Motor neuron (in vitro differentiated cells): ENCODE results near the gene ARHGEF37. TPM values are rescaled to one million over a fixed set of nuclear protein-coding genes. Genes with fewer than 3 reads are reported as not detected.
"Not testable (repeated sequence)": the region's sequence is repeated elsewhere in the genome, so short reads cannot be mapped to it uniquely, and the experiment has no call there.

ENCODE experiments used
- ATAC-seq, 8 experiments: fragments of 200-7000 bp; cut with Tn5 transposase; replicated peaks in 6 of 8; 2 replicates each; pipeline ENCODE4 v1.8.0; 2021; ENCODE audit warnings: mild to moderate bottlenecking in 8 of 8, moderate library complexity in 8 of 8
- H3K27ac ChIP-seq, 2 donors: fragments of 250-450 bp; sonication (Bioruptor Pico); 2 replicates each; pipeline ENCODE4 v1.9.0; 2021; ENCODE audit warnings: antibody characterized with exemption in 2 of 2, mild to moderate bottlenecking in 2 of 2, moderate library complexity in 1 of 2
- H3K4me1 ChIP-seq, 2 donors: fragments of 250-450 bp; sonication (Bioruptor Pico); replicated peaks in 1 of 2; 2 replicates each; pipeline ENCODE4 v1.6.1; 2021; ENCODE audit warnings: antibody characterized with exemption in 2 of 2, mild to moderate bottlenecking in 2 of 2, moderate library complexity in 1 of 2
- H3K4me3 ChIP-seq, 5 donors: fragments of 250-450 bp; sonication (Bioruptor Pico); 2 replicates each; pipeline ENCODE4 v1.9.0; 2021; ENCODE audit warnings: antibody characterized with exemption in 5 of 5, mild to moderate bottlenecking in 5 of 5, moderate library complexity in 4 of 5
- WGBS, 10 experiments: fragments of 450-650 bp; shearing (Covaris generic); methylation state at CpG; one replicate each; pipeline ENCODE4 v1.0.0; 2022; 5-methylcytosine and 5-hydroxymethylcytosine counted together
- in situ Hi-C, 9 experiments: fragments of 400-800 bp; cut with MboI; loops; one replicate each; pipeline ENCODE4 v1.15.0; 2021; ENCODE audit warnings: low sequenced_read_pairs in 9 of 9, low pct_unique_long_range_greater_than_20kb in 2 of 9; ENCODE audit not compliant: unreplicated experiment in 9 of 9
- total RNA-seq, 8 experiments: library from RNA; unstranded; fragments of 300-600 nt; gene quantifications; 2 replicates each; pipeline versions ENCODE4 v1.2.3 to v1.2.4, GENCODE V29; 2022

ARHGEF37 gene
- total RNA-seq, 8 experiments from 2014 or later, result 0.42 to 11.5 (median 1.4) TPM

GRCh38 chr5:149596712-149597111 is 15.4 kb downstream of the ARHGEF37 start:
- ATAC-seq, result no peak
- no peak overlapping the region for H3K27ac ChIP-seq
- no peak overlapping the region for H3K4me3 ChIP-seq
- in situ Hi-C loops, result no loop called here
- 63 to 100% (median 79%) methylated on average over 1 to 2 of the region's 2 CpGs; no CpG with 5 or more reads in 2 of the 10 experiments for WGBS, 10 experiments
- H3K4me1 ChIP-seq, result no peaks in the 10 kb centered on the region

GRCh38 chr5:149597618-149598017 is 16.3 kb downstream of the ARHGEF37 start:
- in situ Hi-C loops, result no loop called here
- no peaks in the 10 kb centered on the region for H3K4me1 ChIP-seq
- H3K27ac ChIP-seq, result no peak overlapping the region
- 29 to 100% (median 98%) methylated on average over 1 to 5 of the region's 7 CpGs; no CpG with 5 or more reads in 2 of the 10 experiments for WGBS, 10 experiments
- no peak for ATAC-seq
- H3K4me3 ChIP-seq, result no peak overlapping the region

GRCh38 chr5:149598234-149598633 is 16.9 kb downstream of the ARHGEF37 start:
- ATAC-seq, H3K4me1 ChIP-seq, H3K27ac ChIP-seq, H3K4me3 ChIP-seq, in situ Hi-C loops: not testable (repeated sequence)
- 80 to 100% (median 89%) methylated on average over 1 to 2 of the region's 2 CpGs; no CpG with 5 or more reads in 2 of the 10 experiments for WGBS, 10 experiments

- no peak overlapping the region for H3K27ac ChIP-seq
- H3K4me3 ChIP-seq, result no peak overlapping the region
- 82 to 100% methylated on average over 1 to 2 of the region's 3 CpGs; no CpG with 5 or more reads in 8 of the 10 experiments for WGBS, 10 experiments
- in situ Hi-C loops, result no loop called here
- no peaks in the 10 kb centered on the region for H3K4me1 ChIP-seq
- ATAC-seq, result no peak
Observed at GRCh38 chr5:149598966-149599365, 17.7 kb downstream of the ARHGEF37 start.

GRCh38 chr5:149599375-149599774 is 18.1 kb downstream of the ARHGEF37 start:
- Histone ChIP-seq H3K4me1 (no peaks in the 10 kb centered on the region), H3K4me3 (no peak overlapping the region), H3K27ac (no peak overlapping the region)
- WGBS, 10 experiments, result 60 to 100% (median 86%) methylated on average over 1 to 3 of the region's 4 CpGs; no CpG with 5 or more reads in 4 of the 10 experiments
- ATAC-seq, result no peak
- in situ Hi-C loops, result no loop called here

GRCh38 chr5:149600932-149601331 is 19.6 kb downstream of the ARHGEF37 start:
- in situ Hi-C loops, result no loop called here

GRCh38 chr5:149603210-149603609 is 21.9 kb downstream of the ARHGEF37 start:
- Histone ChIP-seq H3K4me1 (no peaks in the 10 kb centered on the region), H3K4me3 (no peak overlapping the region), H3K27ac (no peak overlapping the region)
- WGBS, 10 experiments, result 71 to 100% (median 86%) methylated on average over 1 to 4 of the region's 4 CpGs; no CpG with 5 or more reads in 3 of the 10 experiments
- ATAC-seq, result no peak
- in situ Hi-C loops, result no loop called here

More at GRCh38 chr5:149600932-149601331, 19.6 kb downstream of the ARHGEF37 start:
- no peak overlapping the region for H3K27ac ChIP-seq
- WGBS, 10 experiments, result 43 to 100% (median 86%) methylated on average over 1 to 3 of the region's 3 CpGs; no CpG with 5 or more reads in 1 of the 10 experiments
- ATAC-seq, result no peak
- H3K4me1 ChIP-seq, result no peaks in the 10 kb centered on the region
- no peak overlapping the region for H3K4me3 ChIP-seq

GRCh38 chr5:149603920-149604319 is 22.6 kb downstream of the ARHGEF37 start:
- Histone ChIP-seq H3K27ac (no peak overlapping the region), H3K4me1 (no peaks in the 10 kb centered on the region), H3K4me3 (no peak overlapping the region)
- in situ Hi-C loops, result no loop called here
- WGBS, 10 experiments, result 47 to 100% (median 80%) methylated on average over 1 to 2 of the region's 2 CpGs
- ATAC-seq, result no peak

GRCh38 chr5:149604321-149604720 is 23.0 kb downstream of the ARHGEF37 start:
- in situ Hi-C loops, result no loop called here
- H3K4me3 ChIP-seq, result no peak overlapping the region
- H3K27ac ChIP-seq, result no peak overlapping the region
- WGBS, 10 experiments, result 67 to 100% (median 100%) methylated on average over 1 of the region's 1 CpG
- no peaks in the 10 kb centered on the region for H3K4me1 ChIP-seq
- ATAC-seq, result no peak

GRCh38 chr5:149605354-149605997 is 24.2 kb downstream of the ARHGEF37 start:
- WGBS, 10 experiments, result 56 to 94% (median 78%) methylated on average over 2 to 5 of the region's 5 CpGs
- ATAC-seq, result no peak
- Histone ChIP-seq H3K4me3 (no peak overlapping the region), H3K4me1 (no peaks in the 10 kb centered on the region), H3K27ac (no peak overlapping the region)
- in situ Hi-C loops, result no loop called here

GRCh38 chr5:149605998-149606724 is 24.9 kb downstream of the ARHGEF37 start:
- ATAC-seq, result peak in 3 of 8 experiments; percentile 85 to 95 (median 90)
- in situ Hi-C loops, result no loop called here
- Histone ChIP-seq H3K4me3 (no peak overlapping the region), H3K27ac (no peak overlapping the region), H3K4me1 (no peaks in the 10 kb centered on the region)
- 60 to 100% (median 90%) methylated on average over 1 to 9 of the region's 11 CpGs for WGBS, 10 experiments

- WGBS, 10 experiments, result 92 to 100% (median 100%) methylated on average over 1 to 4 of the region's 4 CpGs; no CpG with 5 or more reads in 5 of the 10 experiments
- Histone ChIP-seq H3K4me3 (no peak overlapping the region), H3K4me1 (no peaks in the 10 kb centered on the region), H3K27ac (no peak overlapping the region)
- peak in 1 of 8 experiments; percentile 2 for ATAC-seq
- in situ Hi-C loops, result no loop called here
Observed at GRCh38 chr5:149608936-149609545, 27.7 kb downstream of the ARHGEF37 start.

GRCh38 chr5:149609640-149610219 is 28.4 kb downstream of the ARHGEF37 start:
- in situ Hi-C loops, result no loop called here
- ATAC-seq, result no peak
- no peak overlapping the region for H3K27ac ChIP-seq
- no peak overlapping the region for H3K4me3 ChIP-seq
- no peaks in the 10 kb centered on the region for H3K4me1 ChIP-seq
- WGBS, 10 experiments, result 80 to 100% (median 89%) methylated on average over 1 to 13 of the region's 14 CpGs; no CpG with 5 or more reads in 3 of the 10 experiments
